Effector CD8-positive, alpha-beta T cell (primary cell): ENCODE measurements around the gene MIPEP.
"Not testable (repeated sequence)": the region's sequence is repeated elsewhere in the genome, so short reads cannot be mapped to it uniquely, and the experiment has no call there.

Source experiments
- DNase-seq: peaks from one replicate; lab custom pipeline; 2025; lab: John Stamatoyannopoulos, UW

MIPEP gene

GRCh38 chr13:23749288-23749873, 139.8 kb downstream of the MIPEP start:
- no peak for DNase-seq

GRCh38 chr13:23748109-23748990, 140.8 kb downstream of the MIPEP start:
- DNase-seq, result no peak

GRCh38 chr13:23746141-23746540, 143.1 kb downstream of the MIPEP start:
- not testable (repeated sequence) for DNase-seq

- no peak for DNase-seq
Observed at GRCh38 chr13:23744315-23744714, 144.9 kb downstream of the MIPEP start.

GRCh38 chr13:23743278-23744076, 145.7 kb downstream of the MIPEP start:
- no peak for DNase-seq

- DNase-seq, result no peak
Observed at GRCh38 chr13:23741879-23742510, 147.2 kb downstream of the MIPEP start.

GRCh38 chr13:23740002-23740401, 149.2 kb downstream of the MIPEP start:
- DNase-seq, result no peak

GRCh38 chr13:23739596-23739995, 149.6 kb downstream of the MIPEP start:
- no peak for DNase-seq

GRCh38 chr13:23736541-23736940, 152.7 kb downstream of the MIPEP start:
- no peak for DNase-seq

- no peak for DNase-seq
Observed at GRCh38 chr13:23735329-23735728, 153.9 kb downstream of the MIPEP start.

- no peak for DNase-seq
Observed at GRCh38 chr13:23731709-23732108, 157.5 kb downstream of the MIPEP start.

- no peak for DNase-seq
Observed at GRCh38 chr13:23730251-23730650, 158.9 kb downstream of the MIPEP start.

- DNase-seq, result no peak
Observed at GRCh38 chr13:23729531-23729930, 159.7 kb downstream of the MIPEP start.

- DNase-seq, result no peak
Observed at GRCh38 chr13:23728807-23729206, 160.4 kb downstream of the MIPEP start.

GRCh38 chr13:23725922-23726321, 163.3 kb downstream of the MIPEP start:
- no peak for DNase-seq

- no peak for DNase-seq
Observed at GRCh38 chr13:23724196-23724970, 164.8 kb downstream of the MIPEP start.

- no peak for DNase-seq
Observed at GRCh38 chr13:23723471-23723870, 165.7 kb downstream of the MIPEP start.

GRCh38 chr13:23722726-23723453, 166.3 kb downstream of the MIPEP start:
- DNase-seq, result no peak

GRCh38 chr13:23718996-23719395, 170.2 kb downstream of the MIPEP start:
- DNase-seq, result no peak

GRCh38 chr13:23716401-23716800, 172.8 kb downstream of the MIPEP start:
- no peak for DNase-seq
